ENCODE measurements around the gene METTL3. TPM values are rescaled to one million over a fixed set of nuclear protein-coding genes. Genes with fewer than 3 reads are reported as not detected.

Gene METTL3
- total RNA-seq, 1 experiment from 2014 or later: 46.0 TPM

GRCh38 chr14:21505012-21505553 lies 6.1 kb downstream of the METTL3 start:
- no peaks in the 10 kb centered on the region for H3K27me3 ChIP-seq
- H3K4me3 ChIP-seq: no peak overlapping the region
- peaks cover 34% of the 10 kb centered on the region for H3K36me3 ChIP-seq
- no peak for DNase-seq
- no peaks in the 10 kb centered on the region for H3K9me3 ChIP-seq

- DNase-seq: no peak
- H3K9me3 ChIP-seq: no peaks in the 10 kb centered on the region
- no peaks in the 10 kb centered on the region for H3K27me3 ChIP-seq
- peaks cover 40% of the 10 kb centered on the region for H3K36me3 ChIP-seq
- no peak overlapping the region for H3K4me3 ChIP-seq
Observed at GRCh38 chr14:21503376-21503775, 7.8 kb downstream of the METTL3 start.

GRCh38 chr14:21501568-21501967 lies 9.6 kb downstream of the METTL3 start:
- Histone ChIP-seq H3K9me3 (no peaks in the 10 kb centered on the region), H3K27me3 (no peaks in the 10 kb centered on the region), H3K4me3 (no peak overlapping the region), H3K36me3 (peaks cover 40% of the 10 kb centered on the region)
- no peak for DNase-seq

- H3K36me3 ChIP-seq: peaks cover 50% of the 10 kb centered on the region
- H3K4me3 ChIP-seq: no peak overlapping the region
- H3K27me3 ChIP-seq: no peaks in the 10 kb centered on the region
- no peaks in the 10 kb centered on the region for H3K9me3 ChIP-seq
- no peak for DNase-seq
Observed at GRCh38 chr14:21498540-21499526, 12.3 kb downstream of the METTL3 start.

DNA sequence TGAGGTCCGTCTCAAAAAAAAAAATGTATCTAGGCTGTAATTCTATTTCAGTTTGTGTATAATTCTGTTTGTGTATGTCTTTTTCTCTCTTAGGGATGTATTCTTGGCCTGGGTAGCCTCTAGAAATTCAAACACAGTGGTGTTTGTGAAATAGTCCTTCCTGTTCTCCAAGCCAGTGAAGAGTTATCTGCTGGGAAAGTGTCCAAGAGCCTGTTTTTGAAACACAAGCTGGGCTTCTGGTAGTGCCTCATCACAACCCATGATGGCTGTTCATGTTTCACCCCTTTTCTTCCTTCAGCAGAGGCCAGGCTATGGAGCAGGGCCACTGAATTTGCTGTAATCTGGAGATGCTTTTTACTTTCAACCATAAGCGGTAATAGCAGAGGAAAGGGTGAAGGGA lies 14.7 kb downstream of the METTL3 start:
- H3K27me3 ChIP-seq: no peaks in the 10 kb centered on the region
- H3K36me3 ChIP-seq: peaks cover 44% of the 10 kb centered on the region
- H3K4me3 ChIP-seq: no peak overlapping the region
- H3K9me3 ChIP-seq: no peaks in the 10 kb centered on the region
- no peak for DNase-seq

DNA sequence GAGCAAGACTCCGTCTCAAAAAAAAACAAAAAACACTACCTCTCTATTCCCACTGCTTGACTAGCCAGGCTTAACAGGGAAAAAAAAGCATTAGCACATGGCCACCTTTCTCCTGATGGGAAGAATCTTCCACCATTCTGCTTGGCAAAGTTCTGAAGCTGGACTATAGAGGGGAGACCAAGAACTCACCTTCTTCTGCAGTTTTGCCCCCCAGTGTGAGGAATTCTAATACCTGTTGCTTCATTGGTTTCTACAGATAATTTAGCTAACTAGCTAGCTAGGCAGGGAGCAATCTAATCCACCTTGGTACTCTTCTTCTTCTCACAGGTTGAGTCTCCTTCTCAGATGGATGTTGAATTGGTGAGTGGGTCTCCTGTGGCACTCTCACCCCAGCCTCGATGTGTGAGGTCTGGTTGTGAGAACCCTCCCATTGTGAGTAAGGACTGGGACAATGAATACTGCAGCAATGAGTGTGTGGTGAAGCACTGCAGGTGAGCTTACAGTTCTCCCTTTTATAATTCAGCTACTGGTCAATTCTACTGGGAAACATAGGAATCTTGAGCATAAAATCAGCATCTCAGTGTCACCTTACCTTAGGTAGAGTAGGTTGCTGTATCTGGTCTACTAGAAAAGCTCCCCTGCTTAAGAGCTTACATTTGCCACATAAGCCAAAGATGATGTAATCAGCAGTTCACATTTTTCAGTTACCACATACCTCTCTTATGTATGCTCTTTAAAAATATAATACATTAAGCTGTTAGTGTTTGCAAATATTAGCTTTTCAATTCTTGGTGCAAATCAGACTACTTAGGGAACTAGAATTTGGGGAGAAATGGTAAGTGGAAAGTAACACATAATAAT lies 16.0 kb downstream of the METTL3 start:
- Histone ChIP-seq H3K9me3 (no peaks in the 10 kb centered on the region), H3K36me3 (peaks cover 38% of the 10 kb centered on the region), H3K27me3 (no peaks in the 10 kb centered on the region), H3K4me3 (no peak overlapping the region)
- DNase-seq: no peak

DNA sequence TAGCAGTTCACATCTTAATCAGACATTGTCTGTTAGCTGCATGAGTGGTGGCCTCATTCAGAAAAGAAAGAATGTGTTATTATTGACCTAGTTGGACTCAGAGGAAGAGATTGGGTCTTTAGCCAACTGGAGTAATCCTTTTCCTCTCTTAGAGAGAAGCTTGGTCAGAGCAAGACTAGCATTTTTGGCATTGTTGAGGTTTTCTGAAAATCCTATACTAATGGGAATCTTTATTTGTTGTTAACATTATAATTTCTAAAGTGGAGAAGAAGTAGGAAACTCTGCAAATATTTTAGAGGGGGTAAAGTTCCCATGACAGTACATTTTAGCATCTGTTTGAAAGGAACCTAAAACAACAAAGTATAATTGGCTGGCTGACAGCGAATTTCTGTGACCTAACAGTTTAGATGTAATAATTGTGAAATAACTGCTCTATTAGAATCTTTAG lies 24.5 kb downstream of the METTL3 start:
- no peaks in the 10 kb centered on the region for H3K9me3 ChIP-seq
- DNase-seq: no peak
- H3K27me3 ChIP-seq: no peaks in the 10 kb centered on the region
- peaks cover 8% of the 10 kb centered on the region for H3K36me3 ChIP-seq
- no peak overlapping the region for H3K4me3 ChIP-seq

DNA sequence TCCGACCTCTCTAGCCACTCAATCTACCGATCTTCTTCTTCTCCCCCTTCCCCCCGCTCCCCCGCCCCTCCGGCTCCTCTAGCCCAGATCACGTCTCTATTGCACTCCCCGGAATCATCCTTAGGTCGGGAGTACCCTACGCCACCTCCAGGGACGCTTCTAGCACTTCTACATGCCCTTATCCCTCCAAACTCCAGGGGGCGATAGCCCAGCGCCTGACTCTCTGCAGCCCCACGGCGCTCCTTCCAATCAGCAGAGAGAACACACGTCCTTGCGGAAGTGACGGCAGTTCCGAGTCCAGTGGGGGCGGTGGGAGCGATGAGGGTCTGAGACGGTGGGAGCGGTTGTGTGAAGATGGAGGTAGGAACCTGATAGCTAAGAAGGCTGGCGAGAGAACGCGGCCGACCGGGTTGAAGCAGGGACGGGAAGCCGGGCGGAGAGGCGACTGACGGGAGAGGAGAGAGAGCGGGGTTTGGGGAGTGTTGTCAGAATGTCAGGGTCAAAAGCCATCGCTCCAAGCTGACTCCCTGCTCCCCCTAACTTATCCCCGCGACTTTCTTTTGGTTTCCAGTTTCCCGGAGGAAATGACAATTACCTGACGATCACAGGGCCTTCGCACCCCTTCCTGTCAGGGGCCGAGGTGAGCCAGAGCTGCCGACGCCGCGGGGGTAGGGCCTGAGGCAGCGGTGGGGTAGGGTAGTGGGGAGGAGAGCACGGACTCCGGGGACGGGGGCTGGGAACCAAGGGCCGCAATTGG lies 34.0 kb downstream of the METTL3 start, which contains the start of the genes RAB2B and TOX4:
RAB2B (minus strand) TSS at position 35 of the 757 bp plus-strand sequence. CDS start 87 bp downstream, outside the sequence.
TOX4 (plus strand) TSS at position 271 of the 757 bp plus-strand sequence; CDS start at position 355, 84 bp downstream.
- Histone ChIP-seq H3K9me3 (no peaks in the 10 kb centered on the region), H3K36me3 (0 out of 2 replicates have a peak, but pooled peaks cover 5% of the 10 kb centered on the region), H3K4me3 (peak within 1 kb of the TSS; percentile 91), H3K27me3 (no peaks in the 10 kb centered on the region)
- peak; percentile 92 for DNase-seq

GRCh38 chr14:21476523-21476924 lies 34.6 kb downstream of the METTL3 start:
- H3K9me3 ChIP-seq: no peaks in the 10 kb centered on the region
- H3K36me3 ChIP-seq: 0 out of 2 replicates have a peak, but pooled peaks cover 5% of the 10 kb centered on the region
- H3K27me3 ChIP-seq: no peaks in the 10 kb centered on the region
- H3K4me3 ChIP-seq: peak overlapping the region; percentile 91
- DNase-seq: no peak

DNA sequence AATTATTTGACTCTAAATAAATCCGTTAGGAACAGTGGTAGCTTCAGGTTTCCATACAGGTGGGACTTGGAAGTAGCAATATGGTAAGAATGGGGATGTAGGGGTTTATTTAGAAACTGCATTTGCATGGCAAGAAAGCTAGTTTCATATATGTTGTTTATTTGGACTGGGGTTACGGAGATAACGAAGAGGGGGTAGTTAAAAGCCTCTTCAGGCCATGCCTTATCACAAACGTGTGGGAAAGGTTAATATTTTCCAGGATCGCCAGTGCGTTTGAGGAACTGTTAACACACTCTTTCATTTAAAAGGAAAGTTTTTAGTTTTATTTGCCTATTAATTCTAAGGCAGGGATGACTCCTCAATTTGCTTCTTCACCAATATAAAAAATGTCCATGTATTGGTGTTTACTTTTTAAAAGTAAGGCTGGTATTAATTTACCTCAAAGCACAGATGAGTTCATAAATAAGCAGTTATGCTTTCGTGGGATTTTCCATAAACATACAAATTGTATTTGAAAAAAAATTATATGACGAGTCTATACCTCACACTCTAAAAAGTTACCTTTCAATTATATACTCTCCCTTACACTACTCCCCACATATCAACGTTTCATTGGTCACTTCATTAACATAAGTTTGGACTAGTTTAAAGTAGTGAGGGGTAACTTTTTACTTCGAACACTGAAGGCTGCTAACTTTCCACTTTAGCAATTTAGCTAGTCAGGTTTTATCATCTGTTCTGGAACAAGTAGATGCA lies 35.2 kb downstream of the METTL3 start:
- H3K4me3 ChIP-seq: peak overlapping the region; percentile 91
- 0 out of 2 replicates have a peak, but pooled peaks cover 5% of the 10 kb centered on the region for H3K36me3 ChIP-seq
- no peaks in the 10 kb centered on the region for H3K27me3 ChIP-seq
- no peak for DNase-seq
- no peaks in the 10 kb centered on the region for H3K9me3 ChIP-seq

DNA sequence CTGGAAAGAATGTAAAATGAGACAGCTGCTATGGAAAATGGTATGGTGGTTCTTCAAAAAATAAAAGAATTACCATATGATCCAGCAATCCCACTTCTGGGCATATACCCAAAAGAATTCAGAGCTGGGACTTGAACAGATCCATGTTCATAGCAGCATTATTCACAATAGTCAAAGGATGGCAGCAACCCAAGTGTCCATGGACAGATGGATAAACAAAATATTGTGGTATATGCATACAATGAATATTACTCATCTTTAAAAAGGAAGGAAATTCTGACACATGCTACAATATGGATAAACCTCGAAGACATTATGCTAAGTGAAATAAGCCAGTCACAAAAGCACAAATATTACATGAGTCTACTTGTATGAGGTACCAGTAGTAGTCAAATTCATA lies 43.5 kb downstream of the METTL3 start:
- peak; percentile 70 for DNase-seq
- Histone ChIP-seq H3K4me3 (no peak overlapping the region), H3K27me3 (no peaks in the 10 kb centered on the region), H3K9me3 (no peaks in the 10 kb centered on the region), H3K36me3 (peaks cover 6% of the 10 kb centered on the region)

DNA sequence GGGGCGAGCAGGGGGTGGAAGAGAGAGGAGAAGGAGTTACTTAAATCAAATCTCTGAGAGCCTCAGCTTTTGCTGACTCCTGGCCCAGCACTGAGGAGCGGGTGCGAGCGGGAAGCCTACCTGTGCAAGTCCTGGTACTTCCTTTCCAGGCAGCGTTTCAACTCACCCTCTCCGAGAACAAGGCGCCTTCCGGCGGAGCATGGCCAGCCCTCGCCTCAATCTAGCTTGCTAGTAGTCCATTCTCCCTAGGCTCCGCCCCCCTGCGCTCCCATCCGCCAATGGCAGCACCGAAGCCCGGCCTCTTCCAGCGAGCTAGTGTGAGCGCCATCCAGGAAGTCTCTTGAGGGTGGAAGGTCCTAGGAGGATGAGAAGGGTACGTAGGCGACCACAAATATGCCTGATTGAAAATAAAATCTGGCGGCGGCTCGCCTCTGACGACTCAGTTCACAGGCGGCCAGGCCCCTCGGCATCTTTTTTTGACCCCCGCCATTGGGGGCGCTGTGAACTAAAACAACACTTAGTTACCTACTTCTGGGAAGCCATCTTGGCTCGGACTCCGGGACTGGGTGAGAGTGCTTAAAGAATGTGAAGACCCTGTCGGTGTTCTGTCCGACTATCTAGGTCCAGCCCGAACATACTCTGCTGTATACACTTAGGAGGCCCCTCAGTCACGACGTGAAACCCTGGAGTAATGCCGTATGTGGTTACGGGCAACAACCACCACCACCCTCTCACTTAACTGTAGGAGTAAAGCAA lies 55.0 kb downstream of the METTL3 start, which contains the start of gene CHD8:
CHD8 (minus strand) TSS at position 212 of the 756 bp plus-strand sequence. CDS start 24,480 bp downstream, outside the sequence.
- DNase-seq: peak; percentile 98
- Histone ChIP-seq H3K4me3 (peak within 1 kb of the TSS; percentile 94), H3K9me3 (no peaks in the 10 kb centered on the region), H3K36me3 (no peaks in the 10 kb centered on the region; the same call in none of the 2 replicates), H3K27me3 (no peaks in the 10 kb centered on the region)

DNA sequence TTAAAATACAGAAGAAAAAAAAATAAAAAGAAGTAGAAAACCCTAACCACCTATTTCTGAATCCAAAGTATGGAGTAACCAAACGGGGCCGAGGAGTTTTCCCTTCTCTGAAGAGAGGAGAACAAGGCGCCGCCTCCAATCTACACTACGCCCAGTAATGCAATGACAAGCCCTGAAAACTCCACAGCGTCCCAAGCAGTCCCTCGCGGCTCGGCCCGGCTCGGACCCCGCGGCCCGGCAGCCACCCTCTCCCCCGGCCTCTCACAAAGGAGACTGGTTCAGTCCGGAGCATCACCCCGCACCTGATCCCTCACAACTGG lies 55.6 kb downstream of the METTL3 start:
- Histone ChIP-seq H3K27me3 (no peaks in the 10 kb centered on the region), H3K36me3 (no peaks in the 10 kb centered on the region), H3K4me3 (peak overlapping the region; percentile 94), H3K9me3 (no peaks in the 10 kb centered on the region)
- no peak for DNase-seq

DNA sequence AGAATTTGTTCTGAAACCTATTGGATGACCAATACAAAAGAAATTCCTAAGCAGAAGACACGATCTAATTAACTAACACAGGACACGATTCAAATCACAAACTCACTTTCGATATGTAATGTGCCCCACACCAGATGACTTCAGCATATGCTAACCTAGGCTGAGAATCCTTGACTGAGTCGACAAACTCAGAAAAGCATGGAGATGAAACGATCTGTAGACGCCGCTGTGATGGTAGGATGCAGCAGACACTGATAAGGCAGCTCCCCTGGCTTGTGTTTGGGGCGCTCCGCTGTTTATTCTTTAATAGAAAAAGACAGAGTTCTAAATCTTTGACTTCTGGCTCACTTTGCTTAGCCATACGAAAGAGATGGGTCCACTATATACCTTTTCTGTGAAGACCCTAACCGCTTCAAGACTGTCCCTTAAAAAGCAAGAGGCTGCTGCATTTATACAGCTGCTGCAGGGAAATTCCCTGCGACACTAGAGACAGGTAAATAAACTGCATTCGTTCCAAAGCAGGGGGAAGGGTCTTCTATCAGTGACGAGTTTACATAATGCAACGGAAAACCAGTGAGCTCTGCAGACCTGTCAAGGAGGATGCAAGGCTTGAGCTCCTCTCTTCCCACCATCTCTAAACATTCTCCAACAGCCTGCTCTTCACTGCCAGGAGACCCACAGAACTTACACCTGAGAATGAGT lies 56.1 kb downstream of the METTL3 start:
- no peak for DNase-seq
- peak overlapping the region; percentile 94 for H3K4me3 ChIP-seq
- H3K36me3 ChIP-seq: no peaks in the 10 kb centered on the region
- H3K27me3 ChIP-seq: no peaks in the 10 kb centered on the region
- no peaks in the 10 kb centered on the region for H3K9me3 ChIP-seq

Measured in MG63 (cell line).